Measurements from ENCODE around the gene DNAH2.

DNA sequence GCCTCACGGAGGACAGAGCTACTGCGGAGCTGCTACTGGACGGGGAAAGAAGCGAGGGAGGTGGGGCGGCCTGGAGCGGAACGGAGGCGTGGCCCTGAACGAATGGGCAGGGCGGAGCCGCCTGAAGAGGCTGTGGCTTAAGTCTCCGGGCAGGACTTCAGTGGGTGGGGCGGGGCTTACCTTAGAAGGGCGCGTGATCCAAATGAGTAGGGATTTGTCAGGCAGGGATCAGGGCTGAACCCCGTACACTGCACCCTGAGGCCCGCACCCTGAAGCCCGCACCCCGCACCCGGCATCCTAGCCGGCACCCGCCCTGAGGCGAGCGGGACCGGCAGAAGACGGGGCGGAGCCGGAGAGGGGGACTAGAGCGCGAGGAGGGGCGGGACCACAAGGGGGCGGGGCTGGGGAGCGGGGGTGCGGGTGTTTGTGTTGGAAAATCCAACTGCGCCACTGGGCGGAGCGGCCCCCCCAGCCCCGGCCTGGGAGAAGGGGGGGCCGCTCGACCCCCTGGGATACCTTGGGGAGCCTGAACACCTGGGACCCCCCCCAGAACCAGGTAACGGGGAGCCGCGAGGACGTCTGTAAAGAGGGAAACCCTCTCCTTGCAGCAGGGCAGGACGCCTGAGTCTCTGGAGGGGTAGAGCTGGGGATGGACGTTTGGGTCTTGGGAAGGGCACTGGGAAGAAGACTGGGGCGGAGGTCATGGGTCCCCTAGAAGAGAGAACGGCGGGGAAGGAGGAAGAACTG is 116.4 kb downstream of the DNAH2 start, which contains the start of gene KDM6B:
- TF ChIP-seq, protein P1, sequence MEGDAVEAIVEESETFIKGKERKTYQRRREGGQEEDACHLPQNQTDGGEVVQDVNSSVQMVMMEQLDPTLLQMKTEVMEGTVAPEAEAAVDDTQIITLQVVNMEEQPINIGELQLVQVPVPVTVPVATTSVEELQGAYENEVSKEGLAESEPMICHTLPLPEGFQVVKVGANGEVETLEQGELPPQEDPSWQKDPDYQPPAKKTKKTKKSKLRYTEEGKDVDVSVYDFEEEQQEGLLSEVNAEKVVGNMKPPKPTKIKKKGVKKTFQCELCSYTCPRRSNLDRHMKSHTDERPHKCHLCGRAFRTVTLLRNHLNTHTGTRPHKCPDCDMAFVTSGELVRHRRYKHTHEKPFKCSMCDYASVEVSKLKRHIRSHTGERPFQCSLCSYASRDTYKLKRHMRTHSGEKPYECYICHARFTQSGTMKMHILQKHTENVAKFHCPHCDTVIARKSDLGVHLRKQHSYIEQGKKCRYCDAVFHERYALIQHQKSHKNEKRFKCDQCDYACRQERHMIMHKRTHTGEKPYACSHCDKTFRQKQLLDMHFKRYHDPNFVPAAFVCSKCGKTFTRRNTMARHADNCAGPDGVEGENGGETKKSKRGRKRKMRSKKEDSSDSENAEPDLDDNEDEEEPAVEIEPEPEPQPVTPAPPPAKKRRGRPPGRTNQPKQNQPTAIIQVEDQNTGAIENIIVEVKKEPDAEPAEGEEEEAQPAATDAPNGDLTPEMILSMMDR (IDR thresholded peaks at IDR 0.05; ENCODE audit: low read length): no peak
- TF ChIP-seq EZH2 (IDR thresholded peaks at IDR 0.05; ENCODE audit: borderline replicate concordance, low read length): no peak
